ENCODE data around the gene FAM83E. TPM values are rescaled to one million over a fixed set of nuclear protein-coding genes. Genes with fewer than 3 reads are reported as not detected.

FAM83E gene
- total RNA-seq, 4 donors from 2014 or later: 0.15 TPM; not detected in 3

DNA sequence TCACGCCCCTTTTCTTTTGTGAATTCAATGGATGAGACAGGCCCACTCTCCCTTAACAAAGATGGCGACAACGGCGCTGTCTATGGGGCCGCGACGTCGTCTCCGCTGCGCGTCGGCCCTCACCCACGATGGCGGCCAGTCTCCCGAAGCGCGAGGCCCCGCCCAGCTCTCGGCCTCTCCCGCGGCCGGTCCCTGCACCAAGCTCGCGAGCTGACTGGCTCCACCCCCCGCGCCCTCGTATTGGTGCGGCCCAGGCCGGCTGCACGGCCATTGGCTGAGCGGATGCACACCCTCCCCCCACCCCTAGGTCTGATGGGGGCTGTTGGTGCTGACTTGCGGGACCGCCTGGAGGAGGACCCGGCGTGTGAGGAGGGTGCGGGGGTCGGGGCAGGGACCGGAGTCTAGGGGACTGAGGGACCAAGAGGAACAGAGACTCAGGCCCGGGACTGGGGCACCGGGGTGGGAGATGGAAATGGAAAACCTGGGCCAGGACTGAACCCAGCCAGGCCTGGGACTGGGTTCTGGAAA is 9.3 kb upstream of the FAM83E start:
- H3K9me3 ChIP-seq: no peaks in the 10 kb centered on the region
- peak overlapping the region; percentile 55 to 75 (median 72) for H3K4me3 ChIP-seq
- intact Hi-C loops (cut with DNase I; ENCODE audit: low total_unique reads) (no loop called here), in situ Hi-C loops (cut with MboI; ENCODE audit: low sequenced_read_pairs in 4 of 4) (no loop called here)
- TF ChIP-seq POLR2A (IDR thresholded peaks at IDR 0.05): peak in 1 of 2 donors; percentile 74
- TF ChIP-seq, protein P1, sequence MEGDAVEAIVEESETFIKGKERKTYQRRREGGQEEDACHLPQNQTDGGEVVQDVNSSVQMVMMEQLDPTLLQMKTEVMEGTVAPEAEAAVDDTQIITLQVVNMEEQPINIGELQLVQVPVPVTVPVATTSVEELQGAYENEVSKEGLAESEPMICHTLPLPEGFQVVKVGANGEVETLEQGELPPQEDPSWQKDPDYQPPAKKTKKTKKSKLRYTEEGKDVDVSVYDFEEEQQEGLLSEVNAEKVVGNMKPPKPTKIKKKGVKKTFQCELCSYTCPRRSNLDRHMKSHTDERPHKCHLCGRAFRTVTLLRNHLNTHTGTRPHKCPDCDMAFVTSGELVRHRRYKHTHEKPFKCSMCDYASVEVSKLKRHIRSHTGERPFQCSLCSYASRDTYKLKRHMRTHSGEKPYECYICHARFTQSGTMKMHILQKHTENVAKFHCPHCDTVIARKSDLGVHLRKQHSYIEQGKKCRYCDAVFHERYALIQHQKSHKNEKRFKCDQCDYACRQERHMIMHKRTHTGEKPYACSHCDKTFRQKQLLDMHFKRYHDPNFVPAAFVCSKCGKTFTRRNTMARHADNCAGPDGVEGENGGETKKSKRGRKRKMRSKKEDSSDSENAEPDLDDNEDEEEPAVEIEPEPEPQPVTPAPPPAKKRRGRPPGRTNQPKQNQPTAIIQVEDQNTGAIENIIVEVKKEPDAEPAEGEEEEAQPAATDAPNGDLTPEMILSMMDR (IDR thresholded peaks at IDR 0.05 in 4 of 5, conservative IDR thresholded peaks at IDR 0.05 in 1 of 5): peak in 2 of 5 experiments; percentile 7 to 15
- no peaks in the 10 kb centered on the region for H3K27me3 ChIP-seq
- DNase-seq (peak; percentile 97 to 98), ATAC-seq (peak; percentile 68 to 72)
- peaks cover 0 to 4% of the 10 kb centered on the region in 2 donors for H3K36me3 ChIP-seq
- peaks cover 24 to 28% of the 10 kb centered on the region in 2 donors for H3K4me1 ChIP-seq
- H3K27ac ChIP-seq: peak overlapping the region; percentile 90 to 99 (median 94)

DNA sequence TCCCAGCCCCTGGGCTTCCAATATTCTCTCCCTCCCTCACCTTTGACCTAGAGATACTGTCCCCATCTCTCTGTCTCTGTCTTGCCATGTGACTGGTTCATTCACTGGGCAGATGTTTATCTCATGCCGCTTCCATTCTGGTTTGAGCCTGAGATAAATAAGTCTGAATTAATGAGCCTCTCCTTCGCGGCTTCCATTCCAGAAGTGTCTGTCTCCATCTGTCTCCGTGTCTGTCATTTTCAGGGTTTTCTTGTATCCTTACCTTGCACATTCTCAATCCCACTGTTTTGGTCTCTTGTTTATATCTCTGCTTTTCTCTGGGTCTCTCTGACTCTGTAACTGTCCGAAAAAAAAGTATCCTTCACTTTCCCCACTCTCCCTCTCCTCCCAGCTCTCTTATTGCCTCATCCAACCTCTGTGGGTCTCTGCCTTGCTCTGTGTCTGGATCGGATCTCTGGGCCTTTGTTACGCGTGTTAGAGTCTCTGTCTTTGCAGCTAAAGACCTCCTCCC is 8.7 kb upstream of the FAM83E start:
- peaks cover 24 to 28% of the 10 kb centered on the region in 2 donors for H3K4me1 ChIP-seq
- DNase-seq (no peak), ATAC-seq (no peak)
- peak overlapping the region; percentile 90 to 99 (median 94) for H3K27ac ChIP-seq
- intact Hi-C loops (cut with DNase I; ENCODE audit: low total_unique reads): no loop called here
- H3K27me3 ChIP-seq: no peaks in the 10 kb centered on the region
- TF ChIP-seq, protein P1 (IDR thresholded peaks at IDR 0.05 in 4 of 5, conservative IDR thresholded peaks at IDR 0.05 in 1 of 5): no peak
- TF ChIP-seq POLR2A (IDR thresholded peaks at IDR 0.05): no peak
- H3K4me3 ChIP-seq: peak overlapping the region; percentile 3 to 75 (median 56)
- no peaks in the 10 kb centered on the region for H3K9me3 ChIP-seq
- in situ Hi-C loops (cut with MboI; ENCODE audit: low sequenced_read_pairs in 4 of 4): no loop called here
- H3K36me3 ChIP-seq: peaks cover 0 to 4% of the 10 kb centered on the region in 2 donors

DNA sequence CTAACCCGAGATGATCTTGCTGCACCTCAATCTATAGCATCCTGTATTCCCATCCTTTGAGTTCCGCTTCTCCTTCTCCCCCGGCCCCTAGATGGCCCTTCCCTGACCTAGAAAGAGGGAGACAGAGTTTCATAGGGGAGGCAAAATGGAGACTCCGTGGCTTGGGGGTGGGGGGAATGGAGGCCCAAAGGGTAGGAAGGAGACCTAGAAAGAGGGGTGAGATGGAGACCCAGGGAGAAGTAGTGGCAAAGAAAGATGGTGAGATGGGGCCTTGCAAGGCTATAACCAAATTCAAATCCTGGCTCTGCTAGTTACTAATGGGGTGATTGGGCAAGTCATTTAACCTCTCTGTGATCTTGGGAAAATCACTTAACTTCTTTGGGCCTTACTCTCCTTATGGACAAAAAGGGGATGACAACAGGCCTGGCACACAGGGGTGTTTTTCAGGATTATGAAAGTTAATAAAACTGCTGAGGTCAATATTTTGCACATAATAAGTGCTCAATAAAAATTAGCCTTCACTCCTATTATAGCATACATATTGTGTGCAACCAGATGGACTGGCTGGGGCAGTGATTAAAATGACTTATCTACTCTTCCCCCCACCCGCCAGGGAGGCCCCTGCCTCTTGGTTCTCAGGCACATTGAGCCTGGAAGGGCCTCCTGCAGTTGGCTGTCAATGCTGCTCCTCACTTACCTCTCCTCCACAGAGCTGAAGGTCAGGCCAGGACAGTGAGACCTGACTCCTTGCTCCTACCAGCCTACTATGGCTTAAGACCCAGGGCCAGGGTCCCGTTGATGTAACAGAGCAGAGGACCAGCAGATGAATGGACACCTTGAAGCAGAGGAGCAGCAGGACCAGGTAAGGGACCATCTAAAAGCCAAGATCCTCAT is 5.1 kb upstream of the FAM83E start:
- intact Hi-C loops (cut with DNase I; ENCODE audit: low total_unique reads) (loop anchor here (2.0 kb wide), 2 partner anchors 15 to 51 kb away; no protein-coding TSS in a partner anchor), in situ Hi-C loops (cut with MboI; ENCODE audit: low sequenced_read_pairs in 4 of 4) (no loop called here)
- TF ChIP-seq, protein P1 (IDR thresholded peaks at IDR 0.05 in 4 of 5, conservative IDR thresholded peaks at IDR 0.05 in 1 of 5): peak in 1 of 5 experiments; percentile 11
- TF ChIP-seq POLR2A (IDR thresholded peaks at IDR 0.05): no peak
- peaks cover 3 to 28% of the 10 kb centered on the region in 2 donors for H3K36me3 ChIP-seq
- H3K4me1 ChIP-seq: peaks cover 36 to 47% of the 10 kb centered on the region in 2 donors
- H3K4me3 ChIP-seq: peak overlapping the region; percentile 66 to 96 (median 79)
- no peaks in the 10 kb centered on the region for H3K27me3 ChIP-seq
- DNase-seq (no peak), ATAC-seq (no peak)
- H3K9me3 ChIP-seq: no peaks in the 10 kb centered on the region
- peak overlapping the region; percentile 92 to 99 (median 96) for H3K27ac ChIP-seq

DNA sequence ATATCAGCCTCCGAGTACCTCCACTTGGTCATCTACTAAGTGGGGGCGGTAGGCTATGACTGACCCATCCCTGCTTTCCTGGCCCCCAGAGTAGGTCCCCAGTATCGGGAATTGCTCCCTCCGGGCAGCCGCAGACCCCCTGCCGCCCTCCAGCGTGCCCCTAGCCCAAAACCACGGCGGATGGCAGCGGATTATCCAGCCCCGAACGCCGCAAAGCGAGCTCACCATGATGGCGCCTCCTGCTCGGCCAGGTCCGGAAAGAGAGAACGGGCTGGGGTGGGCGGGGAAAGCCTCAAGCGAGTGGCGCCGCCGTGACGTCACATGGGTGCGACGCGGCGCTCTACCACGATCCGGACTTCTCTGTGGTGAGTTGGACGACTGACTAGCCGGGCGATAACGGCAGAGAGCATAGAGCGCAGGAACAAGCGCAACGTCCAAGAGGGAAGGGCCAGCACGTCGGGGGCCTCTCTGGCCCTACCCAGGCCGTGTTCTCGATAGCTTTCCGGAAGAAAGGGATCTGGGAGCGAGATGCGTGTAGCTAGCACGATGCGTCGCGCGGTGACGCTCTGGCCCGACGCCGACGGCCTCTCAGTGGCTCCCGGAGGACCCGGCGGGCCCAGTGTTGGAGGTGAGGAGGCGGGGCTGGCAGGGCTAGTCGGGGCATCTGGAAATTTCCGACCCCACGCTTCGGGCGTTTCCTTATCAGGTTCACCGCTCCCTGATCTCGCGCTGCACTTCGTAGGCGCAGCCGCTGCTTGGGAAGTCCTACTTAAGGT is 4.2 kb upstream of the FAM83E start, which contains the start of the genes RPL18 and SPHK2:
TSS of gene RPL18 (minus strand) at position 263 of the 776 bp plus-strand sequence. CDS start at position 228, 35 bp downstream.
TSS of gene SPHK2 (plus strand) at position 591 of the 776 bp plus-strand sequence. CDS start 1,009 bp downstream, outside the sequence.
- intact Hi-C loops (cut with DNase I; ENCODE audit: low total_unique reads) (loop anchor here (2.0 kb wide), 2 partner anchors 16 to 50 kb away; no protein-coding TSS in a partner anchor), in situ Hi-C loops (cut with MboI; ENCODE audit: low sequenced_read_pairs in 4 of 4) (no loop called here)
- H3K27ac ChIP-seq: peak within 1 kb of the TSS; percentile 92 to 99 (median 96)
- H3K27me3 ChIP-seq: no peaks in the 10 kb centered on the region
- H3K9me3 ChIP-seq: no peaks in the 10 kb centered on the region
- peaks cover 33 to 48% of the 10 kb centered on the region in 2 donors for H3K4me1 ChIP-seq
- H3K36me3 ChIP-seq: peaks cover 3 to 29% of the 10 kb centered on the region in 2 donors
- peak within 1 kb of the TSS; percentile 66 to 96 (median 79) for H3K4me3 ChIP-seq
- peak; percentile 98 to 99 for DNase-seq
- TF ChIP-seq POLR2A (IDR thresholded peaks at IDR 0.05): peak; percentile 94 to 95
- TF ChIP-seq, protein P1 (IDR thresholded peaks at IDR 0.05 in 4 of 5, conservative IDR thresholded peaks at IDR 0.05 in 1 of 5): peak in 1 of 5 experiments; percentile 13
- peak; percentile 86 to 93 for ATAC-seq
